HAP-1 (cell line): ENCODE data around the gene TSHZ2.

Source experiments
- DNase-seq, 2 experiments: peaks; one replicate each; pipeline ENCODE4 v3.0.0-alpha.2; 2016 to 2020; ENCODE audit warnings: low spot score in 2 of 2
- H3K27me3 ChIP-seq: fragments of 250-450 bp; sonication (Bioruptor Pico); 2 replicates; pipeline ENCODE4 v1.5.1; 2020; ENCODE audit warnings: low read depth, mild to moderate bottlenecking, moderate library complexity
- H3K36me3 ChIP-seq: fragments of 250-450 bp; sonication (Bioruptor Pico); replicated peaks from 2 replicates; pipeline ENCODE4 v1.5.1; 2020; ENCODE audit warnings: mild to moderate bottlenecking
- H3K4me1 ChIP-seq: fragments of 250-450 bp; sonication (Bioruptor Pico); 2 replicates; pipeline ENCODE4 v1.5.1; 2020; ENCODE audit warnings: mild to moderate bottlenecking
- H3K4me3 ChIP-seq: fragments of 250-450 bp; sonication (Bioruptor Pico); 2 replicates; pipeline ENCODE4 v1.5.1; 2020; ENCODE audit warnings: mild to moderate bottlenecking, moderate library complexity
- H3K9me3 ChIP-seq: fragments of 250-450 bp; sonication (Bioruptor Pico); 2 replicates; pipeline ENCODE4 v1.5.1; 2020; ENCODE audit warnings: mild to moderate bottlenecking, moderate library complexity
- in situ Hi-C: fragments of 300-500 bp; cut with MboI; formaldehyde crosslinking; loops from 3 replicates; pipeline ENCODE4 v1.14.3; 2020; ENCODE audit warnings: low sequenced_read_pairs, inconsistent platforms, mixed read lengths

TSHZ2 gene

GRCh38 chr20:53034899-53035298, 62.7 kb downstream of the TSHZ2 start:
- Histone ChIP-seq H3K36me3 (no peaks in the 10 kb centered on the region), H3K27me3 (0 out of 2 replicates have a peak, but pooled peaks cover 5% of the 10 kb centered on the region), H3K4me3 (no peak overlapping the region), H3K9me3 (no peaks in the 10 kb centered on the region), H3K4me1 (no peaks in the 10 kb centered on the region)
- DNase-seq, result no peak
- in situ Hi-C loops, result no loop called here

- DNase-seq, result no peak
- no peaks in the 10 kb centered on the region for H3K4me1 ChIP-seq
- in situ Hi-C loops, result no loop called here
Observed at GRCh38 chr20:53036992-53037391, 64.8 kb downstream of the TSHZ2 start.

GRCh38 chr20:53037621-53038020, 65.5 kb downstream of the TSHZ2 start:
- no peaks in the 10 kb centered on the region for H3K9me3 ChIP-seq
- DNase-seq, result no peak
- in situ Hi-C loops, result no loop called here
- no peaks in the 10 kb centered on the region for H3K27me3 ChIP-seq
- H3K36me3 ChIP-seq, result no peaks in the 10 kb centered on the region
- H3K4me3 ChIP-seq, result no peak overlapping the region
- H3K4me1 ChIP-seq, result no peaks in the 10 kb centered on the region

More at GRCh38 chr20:53036992-53037391, 64.8 kb downstream of the TSHZ2 start:
- H3K27me3 ChIP-seq, result no peaks in the 10 kb centered on the region
- H3K4me3 ChIP-seq, result no peak overlapping the region
- H3K9me3 ChIP-seq, result no peaks in the 10 kb centered on the region
- H3K36me3 ChIP-seq, result no peaks in the 10 kb centered on the region

- Histone ChIP-seq H3K4me3 (no peak overlapping the region), H3K27me3 (no peaks in the 10 kb centered on the region), H3K36me3 (no peaks in the 10 kb centered on the region), H3K4me1 (no peaks in the 10 kb centered on the region), H3K9me3 (no peaks in the 10 kb centered on the region)
- DNase-seq, result no peak
- in situ Hi-C loops, result no loop called here
Observed at GRCh38 chr20:53038299-53038698, 66.1 kb downstream of the TSHZ2 start.

GRCh38 chr20:53040693-53041589, 68.8 kb downstream of the TSHZ2 start:
- DNase-seq, result no peak
- H3K9me3 ChIP-seq, result no peaks in the 10 kb centered on the region
- no peak overlapping the region for H3K4me3 ChIP-seq
- H3K36me3 ChIP-seq, result no peaks in the 10 kb centered on the region
- H3K27me3 ChIP-seq, result no peaks in the 10 kb centered on the region
- in situ Hi-C loops, result no loop called here
- no peaks in the 10 kb centered on the region for H3K4me1 ChIP-seq

- Histone ChIP-seq H3K4me1 (no peaks in the 10 kb centered on the region), H3K27me3 (no peaks in the 10 kb centered on the region), H3K4me3 (no peak overlapping the region), H3K36me3 (no peaks in the 10 kb centered on the region), H3K9me3 (no peaks in the 10 kb centered on the region)
- in situ Hi-C loops, result no loop called here
- DNase-seq, result no peak
Observed at GRCh38 chr20:53042521-53042920, 70.4 kb downstream of the TSHZ2 start.

- Histone ChIP-seq H3K9me3 (no peaks in the 10 kb centered on the region), H3K4me3 (no peak overlapping the region), H3K4me1 (no peaks in the 10 kb centered on the region), H3K27me3 (no peaks in the 10 kb centered on the region), H3K36me3 (no peaks in the 10 kb centered on the region)
- in situ Hi-C loops, result no loop called here
- DNase-seq, result no peak
Observed at GRCh38 chr20:53044296-53044695, 72.1 kb downstream of the TSHZ2 start.

- in situ Hi-C loops, result no loop called here
- Histone ChIP-seq H3K4me1 (no peaks in the 10 kb centered on the region), H3K36me3 (no peaks in the 10 kb centered on the region), H3K9me3 (no peaks in the 10 kb centered on the region), H3K27me3 (no peaks in the 10 kb centered on the region), H3K4me3 (no peak overlapping the region)
- no peak for DNase-seq
Observed at GRCh38 chr20:53045941-53046340, 73.8 kb downstream of the TSHZ2 start.

GRCh38 chr20:53047203-53047602, 75.0 kb downstream of the TSHZ2 start:
- no peaks in the 10 kb centered on the region for H3K4me1 ChIP-seq
- H3K27me3 ChIP-seq, result no peaks in the 10 kb centered on the region
- no peaks in the 10 kb centered on the region for H3K36me3 ChIP-seq
- no peaks in the 10 kb centered on the region for H3K9me3 ChIP-seq
- DNase-seq, result no peak
- in situ Hi-C loops, result no loop called here
- H3K4me3 ChIP-seq, result no peak overlapping the region

- no peak for DNase-seq
- no peaks in the 10 kb centered on the region for H3K4me1 ChIP-seq
- no peaks in the 10 kb centered on the region for H3K36me3 ChIP-seq
- in situ Hi-C loops, result no loop called here
- H3K4me3 ChIP-seq, result no peak overlapping the region
- no peaks in the 10 kb centered on the region for H3K27me3 ChIP-seq
- H3K9me3 ChIP-seq, result no peaks in the 10 kb centered on the region
Observed at GRCh38 chr20:53048387-53048786, 76.2 kb downstream of the TSHZ2 start.

- no peak for DNase-seq
- Histone ChIP-seq H3K9me3 (no peaks in the 10 kb centered on the region), H3K27me3 (no peaks in the 10 kb centered on the region), H3K4me1 (no peaks in the 10 kb centered on the region), H3K4me3 (no peak overlapping the region), H3K36me3 (no peaks in the 10 kb centered on the region)
- in situ Hi-C loops, result no loop called here
Observed at GRCh38 chr20:53050338-53050737, 78.2 kb downstream of the TSHZ2 start.

GRCh38 chr20:53052380-53052779, 80.2 kb downstream of the TSHZ2 start:
- DNase-seq, result no peak
- H3K36me3 ChIP-seq, result no peaks in the 10 kb centered on the region
- H3K4me3 ChIP-seq, result no peak overlapping the region
- no peaks in the 10 kb centered on the region for H3K9me3 ChIP-seq
- no peaks in the 10 kb centered on the region for H3K4me1 ChIP-seq
- no peaks in the 10 kb centered on the region for H3K27me3 ChIP-seq
- in situ Hi-C loops, result no loop called here

GRCh38 chr20:53053595-53053994, 81.4 kb downstream of the TSHZ2 start:
- Histone ChIP-seq H3K9me3 (no peaks in the 10 kb centered on the region), H3K4me1 (no peaks in the 10 kb centered on the region), H3K36me3 (no peaks in the 10 kb centered on the region), H3K27me3 (no peaks in the 10 kb centered on the region), H3K4me3 (no peak overlapping the region)
- DNase-seq, result no peak
- in situ Hi-C loops, result no loop called here

GRCh38 chr20:53055367-53056067, 83.4 kb downstream of the TSHZ2 start:
- H3K9me3 ChIP-seq, result no peaks in the 10 kb centered on the region
- H3K27me3 ChIP-seq, result no peaks in the 10 kb centered on the region
- no peaks in the 10 kb centered on the region for H3K4me1 ChIP-seq
- in situ Hi-C loops, result no loop called here
- no peaks in the 10 kb centered on the region for H3K36me3 ChIP-seq
- H3K4me3 ChIP-seq, result no peak overlapping the region
- no peak for DNase-seq
